LNCaP clone FGC (cell line): Measurements from ENCODE around the gene STK17A.
"Not testable (repeated sequence)": the region's sequence is repeated elsewhere in the genome, so short reads cannot be mapped to it uniquely, and the experiment has no call there.

ENCODE experiments used
- DNase-seq: peaks from one replicate; pipeline ENCODE4 v3.0.0-alpha.2; 2011; ENCODE audit warnings: low read depth
- H3K4me3 ChIP-seq: 2 replicates; pipeline ENCODE4 v1.5.1; 2011; ENCODE audit warnings: mild to moderate bottlenecking, low read depth, low read length, control low read depth
- TF ChIP-seq, protein P1 (sequence below): IDR thresholded peaks from 2 replicates; pipeline ENCODE4 v1.5.1; 2012; ENCODE audit warnings: mild to moderate bottlenecking; ENCODE audit not compliant: control insufficient read depth, insufficient read depth; ENCODE audit errors: extremely low read depth

The STK17A gene

DNA sequence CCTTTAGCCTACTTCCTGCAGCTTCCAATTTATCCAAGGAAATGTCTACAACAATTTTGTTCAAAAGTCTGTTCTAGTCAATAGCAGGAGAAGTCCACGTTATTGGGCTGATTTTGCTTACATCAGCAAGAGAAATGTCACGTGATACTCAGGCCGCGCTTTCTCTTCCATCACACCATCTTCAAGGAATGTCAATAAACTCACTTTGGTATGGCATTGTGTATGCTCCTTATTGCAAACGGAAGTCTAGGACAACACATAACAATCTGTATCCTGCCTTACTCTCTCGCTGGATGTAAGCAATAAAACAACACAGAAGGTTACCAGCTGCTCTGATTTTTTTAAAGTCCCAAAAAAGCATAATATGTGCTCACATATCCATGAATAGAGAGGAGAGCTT is 17.1 kb upstream of the STK17A start:
- no peak overlapping the region for H3K4me3 ChIP-seq
- TF ChIP-seq, protein P1, sequence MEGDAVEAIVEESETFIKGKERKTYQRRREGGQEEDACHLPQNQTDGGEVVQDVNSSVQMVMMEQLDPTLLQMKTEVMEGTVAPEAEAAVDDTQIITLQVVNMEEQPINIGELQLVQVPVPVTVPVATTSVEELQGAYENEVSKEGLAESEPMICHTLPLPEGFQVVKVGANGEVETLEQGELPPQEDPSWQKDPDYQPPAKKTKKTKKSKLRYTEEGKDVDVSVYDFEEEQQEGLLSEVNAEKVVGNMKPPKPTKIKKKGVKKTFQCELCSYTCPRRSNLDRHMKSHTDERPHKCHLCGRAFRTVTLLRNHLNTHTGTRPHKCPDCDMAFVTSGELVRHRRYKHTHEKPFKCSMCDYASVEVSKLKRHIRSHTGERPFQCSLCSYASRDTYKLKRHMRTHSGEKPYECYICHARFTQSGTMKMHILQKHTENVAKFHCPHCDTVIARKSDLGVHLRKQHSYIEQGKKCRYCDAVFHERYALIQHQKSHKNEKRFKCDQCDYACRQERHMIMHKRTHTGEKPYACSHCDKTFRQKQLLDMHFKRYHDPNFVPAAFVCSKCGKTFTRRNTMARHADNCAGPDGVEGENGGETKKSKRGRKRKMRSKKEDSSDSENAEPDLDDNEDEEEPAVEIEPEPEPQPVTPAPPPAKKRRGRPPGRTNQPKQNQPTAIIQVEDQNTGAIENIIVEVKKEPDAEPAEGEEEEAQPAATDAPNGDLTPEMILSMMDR, result no peak
- no peak for DNase-seq

DNA sequence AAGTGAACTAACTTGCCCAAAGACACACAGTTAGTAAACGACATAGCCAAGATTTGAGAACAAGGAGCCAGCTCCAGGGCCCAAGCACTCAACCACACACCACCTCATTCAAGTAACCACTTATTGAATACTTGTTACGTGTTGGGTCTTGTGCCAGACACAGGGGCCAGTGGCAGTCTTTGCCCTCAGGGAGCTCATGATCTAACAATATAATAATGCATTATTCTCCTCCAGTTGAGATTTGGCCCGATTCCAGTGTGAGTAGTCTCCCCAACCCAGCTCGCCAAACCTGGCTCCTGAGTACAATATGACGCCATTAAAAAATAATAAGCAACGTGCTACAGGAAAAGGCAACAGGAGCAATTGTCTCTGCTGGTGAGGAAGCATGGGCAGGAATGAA is 14.4 kb upstream of the STK17A start:
- DNase-seq, result no peak
- no peak overlapping the region for H3K4me3 ChIP-seq
- TF ChIP-seq, protein P1, result no peak

DNA sequence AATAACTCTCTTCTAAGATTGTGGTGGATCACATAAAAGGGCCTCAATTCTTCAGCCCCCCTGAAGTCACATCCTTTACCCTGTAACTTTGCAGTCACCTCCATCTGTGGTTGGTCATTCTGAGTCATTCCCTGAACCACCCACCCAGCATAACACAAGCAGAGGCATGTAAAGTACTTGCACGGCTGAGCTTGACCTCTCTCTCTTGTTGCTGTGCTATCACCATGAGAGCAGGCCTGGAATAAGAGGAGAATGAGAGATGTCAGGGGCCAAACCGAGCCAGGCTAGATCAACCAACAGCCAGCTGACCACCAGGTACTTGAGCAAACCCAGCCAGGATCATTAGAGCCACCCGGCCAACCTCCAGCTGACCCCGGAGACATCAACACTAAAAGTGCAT is 13.5 kb upstream of the STK17A start:
- H3K4me3 ChIP-seq, result no peak overlapping the region
- TF ChIP-seq, protein P1, result no peak
- no peak for DNase-seq

DNA sequence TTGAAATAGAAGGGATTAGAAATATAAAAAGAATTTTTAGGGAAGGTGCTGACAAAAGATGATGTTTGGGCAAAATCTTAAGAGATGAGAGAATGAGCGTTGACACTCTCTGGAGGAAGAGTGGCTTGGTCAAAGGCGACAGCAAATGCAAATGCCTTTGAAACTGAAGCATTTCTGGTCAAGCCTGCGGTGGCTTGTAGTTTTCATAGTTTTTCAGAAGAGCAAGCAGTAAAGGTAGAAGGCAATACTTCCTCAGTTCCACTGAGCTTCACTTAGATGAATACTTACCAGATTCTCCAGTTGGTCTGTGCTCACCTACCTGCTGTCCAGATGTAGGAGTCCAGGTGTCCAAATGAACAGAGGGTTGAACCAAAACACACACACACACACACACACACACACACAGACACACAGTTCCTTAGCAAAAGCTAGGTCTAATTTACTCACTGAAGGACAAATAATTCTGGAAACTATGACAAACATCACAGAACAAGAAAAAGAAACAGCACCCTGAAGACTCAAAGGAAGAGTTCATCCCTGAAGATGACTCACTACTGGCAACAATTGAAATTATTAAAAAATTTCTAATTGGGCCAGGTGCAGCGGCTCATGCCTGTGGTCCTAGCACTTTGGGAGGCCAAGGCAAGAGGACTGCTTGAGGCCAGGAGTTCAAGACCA is 12.1 kb upstream of the STK17A start:
- TF ChIP-seq, protein P1, result no peak

DNA sequence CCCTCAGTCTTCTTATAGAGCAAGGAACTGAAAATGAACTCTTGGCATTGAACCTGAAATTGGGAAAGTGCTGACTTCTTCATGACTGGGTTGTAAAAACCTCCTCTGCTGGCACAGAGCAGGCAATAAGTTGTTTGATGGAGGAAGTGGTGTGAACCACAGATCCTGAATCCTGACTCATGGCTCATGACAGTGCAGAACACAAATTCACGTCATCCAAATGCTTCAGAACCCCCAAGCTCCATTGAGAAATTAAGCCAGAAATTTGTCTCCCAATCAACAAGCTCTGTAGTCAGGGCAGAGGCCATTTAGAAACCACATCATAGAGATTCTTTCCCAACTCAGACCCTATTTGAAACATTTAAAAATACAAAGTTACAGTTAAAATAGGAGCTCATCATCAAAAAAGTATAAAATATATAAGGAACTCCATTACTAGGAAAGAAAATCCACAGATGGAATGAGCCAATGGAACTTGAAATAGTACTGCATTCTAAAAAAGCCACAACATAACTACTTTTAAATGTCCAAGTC is 10.3 kb upstream of the STK17A start:
- no peak for DNase-seq
- TF ChIP-seq, protein P1, result no peak
- H3K4me3 ChIP-seq, result no peak overlapping the region

More for the DNA sequence above, 12.1 kb upstream of the STK17A start:
- DNase-seq, result no peak
- H3K4me3 ChIP-seq, result no peak overlapping the region

DNA sequence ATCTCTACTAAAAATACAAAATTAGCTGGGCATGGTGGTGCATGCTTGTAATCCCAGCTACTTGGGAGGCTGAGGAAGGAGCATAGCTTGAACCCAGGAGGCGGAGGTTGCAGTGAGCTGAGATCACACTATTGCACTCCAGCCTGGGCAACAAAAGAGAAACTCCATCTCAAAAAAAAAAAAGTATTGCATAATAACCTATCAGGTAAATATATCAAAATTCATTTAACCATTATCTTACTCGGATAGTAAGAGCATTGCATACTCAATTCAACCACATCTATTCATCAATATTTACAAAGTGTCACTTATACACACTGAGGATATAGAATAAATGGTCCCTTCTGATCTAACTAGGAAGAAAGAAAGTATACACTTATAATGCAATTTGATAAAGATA is 9.1 kb upstream of the STK17A start:
- not testable (repeated sequence) for DNase-seq, H3K4me3 ChIP-seq

DNA sequence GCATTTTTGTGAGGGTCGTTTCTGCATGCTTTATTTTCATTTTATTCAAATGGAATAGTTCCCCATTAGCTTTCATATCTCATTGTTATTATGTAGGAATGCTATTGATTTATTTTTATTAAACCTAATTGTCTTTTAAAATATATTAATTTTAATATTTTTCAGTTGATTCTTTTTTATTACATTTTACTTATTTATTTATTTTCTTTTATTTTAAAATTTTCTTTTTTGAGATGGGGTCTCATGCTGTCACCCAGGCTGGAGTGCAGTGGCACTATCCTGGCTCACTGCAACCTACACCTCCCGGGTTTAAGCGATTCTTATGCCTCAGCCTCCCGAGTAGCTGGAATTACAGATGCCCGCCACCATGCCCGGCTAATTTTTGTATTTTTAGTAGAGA is 7.4 kb upstream of the STK17A start:
- DNase-seq, result no peak
- TF ChIP-seq, protein P1, result no peak
- H3K4me3 ChIP-seq, result no peak overlapping the region

DNA sequence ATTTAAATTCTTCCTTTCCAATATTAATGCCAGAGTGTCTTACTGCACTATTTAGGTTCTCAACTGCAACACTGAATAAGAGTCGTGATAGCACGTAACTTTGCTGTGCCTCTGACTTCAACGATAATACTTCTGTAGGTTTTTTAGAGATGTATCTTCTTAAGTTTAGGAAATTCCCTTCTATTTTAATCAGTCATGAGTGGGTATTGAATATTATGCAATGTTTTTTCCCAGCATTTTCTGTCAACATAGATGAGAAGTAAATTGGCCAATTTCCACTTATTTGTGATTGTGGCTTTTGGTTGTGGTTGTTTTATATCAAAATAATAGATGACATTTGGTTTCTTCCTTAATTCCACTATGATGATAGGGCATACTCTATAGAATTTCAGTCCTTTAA is 6.7 kb upstream of the STK17A start:
- H3K4me3 ChIP-seq, result no peak overlapping the region
- TF ChIP-seq, protein P1, result no peak
- DNase-seq, result no peak
